HepG2 (cell line): ENCODE measurements around the gene ORM1. TPM values are rescaled to one million over a fixed set of nuclear protein-coding genes. Genes with fewer than 3 reads are reported as not detected.

Source experiments
- LCORL ChIP-seq, 2 experiments: fragments of 450-650 bp in 1 of 2; sonication (generic) in 1 of 2; formaldehyde crosslinking in 1 of 2; IDR thresholded peaks; 2 replicates each; pipeline versions ENCODE4 v1.5.0 to v1.6.1; 2017 to 2020; ENCODE audit warnings: antibody characterized with exemption in 1 of 2, missing genetic modification reagents in 1 of 2
- NKX3-1 ChIP-seq: sonication (generic); formaldehyde crosslinking; IDR thresholded peaks from 2 replicates; pipeline ENCODE4 v1.5.0; 2020; ENCODE audit warnings: missing genetic modification reagents
- PHF21A ChIP-seq: sonication (generic); formaldehyde crosslinking; IDR thresholded peaks from 2 replicates; pipeline ENCODE4 v1.5.0; 2020; ENCODE audit warnings: mild to moderate bottlenecking, missing genetic modification reagents
- REPIN1 ChIP-seq: sonication (generic); formaldehyde crosslinking; IDR thresholded peaks from 2 replicates; pipeline ENCODE4 v1.8.0; 2022; ENCODE audit warnings: missing genetic modification reagents, low read depth, mild to moderate bottlenecking, borderline replicate concordance
- ZBTB33 ChIP-seq: sonication (generic); formaldehyde crosslinking; IDR thresholded peaks from 2 replicates; pipeline ENCODE4 v1.4.0; 2020; ENCODE audit warnings: missing genetic modification reagents
- ZFY ChIP-seq: sonication (generic); formaldehyde crosslinking; IDR thresholded peaks from 2 replicates; pipeline ENCODE4 v1.4.0; 2020; ENCODE audit warnings: missing genetic modification reagents
- ZGPAT ChIP-seq: IDR thresholded peaks from 2 replicates; pipeline ENCODE4 v1.6.1; 2016; ENCODE audit warnings: mild to moderate bottlenecking
- ZMYM3 ChIP-seq: sonication (generic); formaldehyde crosslinking; IDR thresholded peaks from 2 replicates; pipeline ENCODE4 v1.5.1; 2020; ENCODE audit warnings: mild to moderate bottlenecking, missing genetic modification reagents
- ZNF543 ChIP-seq: sonication (generic); formaldehyde crosslinking; IDR thresholded peaks from 2 replicates; pipeline ENCODE4 v1.4.0; 2020; ENCODE audit warnings: mild to moderate bottlenecking, missing genetic modification reagents
- ZNF775 ChIP-seq: sonication (generic); formaldehyde crosslinking; IDR thresholded peaks from 2 replicates; pipeline ENCODE4 v1.4.0; 2020; ENCODE audit warnings: missing genetic modification reagents, mild to moderate bottlenecking, moderate library complexity, borderline replicate concordance
- ZSCAN20 ChIP-seq: sonication (generic); formaldehyde crosslinking; IDR thresholded peaks from 2 replicates; pipeline ENCODE4 v1.4.0; 2020; ENCODE audit warnings: missing genetic modification reagents, mild to moderate bottlenecking, borderline replicate concordance
- ZSCAN31 ChIP-seq: sonication (generic); formaldehyde crosslinking; IDR thresholded peaks from 2 replicates; pipeline ENCODE4 v1.5.0; 2020; ENCODE audit warnings: low read depth, mild to moderate bottlenecking, missing genetic modification reagents
- polyA plus RNA-seq, 8 experiments: library from polyadenylated mRNA; depleted of rRNA in 3 of 8; stranded (reverse) in 7 of 8; unstranded in 1 of 8; fragments of >200 nt; fragmentation: Illumina TruSeq in 4 of 8; extraction: Trizol in 4 of 8; gene quantifications; 2 replicates each; pipeline versions ENCODE4 v1.2.1 to v1.2.3, GENCODE V29; 2011 to 2016; ENCODE audit warnings: low read depth in 4 of 8, missing spikeins in 1 of 8, mixed read lengths in 1 of 8; ENCODE audit not compliant: insufficient read depth in 1 of 8
- total RNA-seq, 5 experiments: library from RNA; depleted of rRNA; stranded (reverse); fragments of >200 nt; fragmentation: Illumina TruSeq; extraction: Trizol; gene quantifications; 2 replicates each; pipeline ENCODE4 v1.2.3, GENCODE V29; 2016; ENCODE audit warnings: low read depth in 1 of 5
- TF ChIP-seq, protein P1 (sequence below): IDR thresholded peaks from 2 replicates; pipeline ENCODE4 v1.6.1; 2016; ENCODE audit warnings: mild to moderate bottlenecking, missing biosample characterization, missing genetic modification reagents
- TF ChIP-seq, protein P2 (sequence below): sonication (generic); formaldehyde crosslinking; IDR thresholded peaks from 2 replicates; pipeline ENCODE4 v1.4.0; 2020; ENCODE audit warnings: missing genetic modification reagents
- TF ChIP-seq, protein P3 (sequence below): sonication (generic); formaldehyde crosslinking; IDR thresholded peaks from 2 replicates; pipeline ENCODE4 v1.4.0; 2020; ENCODE audit warnings: missing genetic modification reagents, borderline replicate concordance
- TF ChIP-seq, protein P4 (sequence below): sonication (generic); formaldehyde crosslinking; IDR thresholded peaks from 2 replicates; pipeline ENCODE4 v1.4.0; 2020; ENCODE audit warnings: missing genetic modification reagents

The ORM1 gene
- total and polyA plus RNA-seq, 2 of the 13 experiments (the other 11 are each of a cell fraction or from before 2014, with no cell fraction given) = 699 to 1,180 TPM

DNA sequence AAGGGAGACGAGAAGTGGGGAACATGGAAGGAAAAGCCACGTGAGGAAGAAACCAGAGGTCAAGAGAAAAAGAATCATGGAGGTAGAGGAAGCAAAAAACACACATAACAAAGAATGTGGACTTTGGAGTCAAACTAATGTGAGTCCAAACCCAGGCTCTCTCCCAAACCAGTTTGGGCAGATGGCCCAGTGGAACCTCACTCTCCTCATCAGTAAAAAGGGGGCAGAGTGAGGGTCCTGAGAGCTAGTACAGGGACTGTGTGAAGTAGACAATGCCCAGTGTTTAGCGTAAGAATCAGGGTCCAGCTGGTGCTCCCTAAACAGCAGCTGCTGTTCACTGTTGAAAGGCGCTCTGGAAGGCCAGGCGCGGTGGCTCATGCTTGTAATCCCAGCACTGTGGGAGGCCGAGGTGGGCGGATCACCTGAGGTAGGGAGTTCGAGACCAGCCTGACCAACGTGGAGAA, 5.5 kb downstream of the ORM1 start (continued):
- TF ChIP-seq ZNF775 (CRISPR knock-in tag) (peak; percentile 82; the same call in 1 of the 2 replicates), ZSCAN20 (CRISPR knock-in tag) (peak; percentile 99), ZSCAN31 (peak; percentile 64; the same call in 1 of the 2 replicates), ZNF543 (CRISPR knock-in tag) (0 out of 2 replicates have a peak, but pooled peaks have one; percentile 69), PHF21A (CRISPR knock-in tag) (0 out of 2 replicates have a peak, but pooled peaks have one; percentile 43), ZFY (peak; percentile 37), ZGPAT (0 out of 2 replicates have a peak, but pooled peaks have one; percentile 13), LCORL (IDR thresholded peaks at IDR 0.05) (peak; percentile 27; the same call in 1 of the 2 replicates), LCORL (CRISPR knock-in tag; IDR thresholded peaks at IDR 0.05) (peak; percentile 24; the same call in 1 of the 2 replicates), ZBTB33 (CRISPR knock-in tag) (peak; percentile 96), NKX3-1 (CRISPR knock-in tag) (0 out of 2 replicates have a peak, but pooled peaks have one; percentile 45), ZMYM3 (CRISPR knock-in tag) (peak; percentile 87), REPIN1 (0 out of 2 replicates have a peak, but pooled peaks have one; percentile 7)
- TF ChIP-seq, protein P1, sequence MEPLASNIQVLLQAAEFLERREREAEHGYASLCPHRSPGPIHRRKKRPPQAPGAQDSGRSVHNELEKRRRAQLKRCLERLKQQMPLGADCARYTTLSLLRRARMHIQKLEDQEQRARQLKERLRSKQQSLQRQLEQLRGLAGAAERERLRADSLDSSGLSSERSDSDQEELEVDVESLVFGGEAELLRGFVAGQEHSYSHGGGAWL = 0 out of 2 replicates have a peak, but pooled peaks have one; percentile 27
- TF ChIP-seq, protein P2, sequence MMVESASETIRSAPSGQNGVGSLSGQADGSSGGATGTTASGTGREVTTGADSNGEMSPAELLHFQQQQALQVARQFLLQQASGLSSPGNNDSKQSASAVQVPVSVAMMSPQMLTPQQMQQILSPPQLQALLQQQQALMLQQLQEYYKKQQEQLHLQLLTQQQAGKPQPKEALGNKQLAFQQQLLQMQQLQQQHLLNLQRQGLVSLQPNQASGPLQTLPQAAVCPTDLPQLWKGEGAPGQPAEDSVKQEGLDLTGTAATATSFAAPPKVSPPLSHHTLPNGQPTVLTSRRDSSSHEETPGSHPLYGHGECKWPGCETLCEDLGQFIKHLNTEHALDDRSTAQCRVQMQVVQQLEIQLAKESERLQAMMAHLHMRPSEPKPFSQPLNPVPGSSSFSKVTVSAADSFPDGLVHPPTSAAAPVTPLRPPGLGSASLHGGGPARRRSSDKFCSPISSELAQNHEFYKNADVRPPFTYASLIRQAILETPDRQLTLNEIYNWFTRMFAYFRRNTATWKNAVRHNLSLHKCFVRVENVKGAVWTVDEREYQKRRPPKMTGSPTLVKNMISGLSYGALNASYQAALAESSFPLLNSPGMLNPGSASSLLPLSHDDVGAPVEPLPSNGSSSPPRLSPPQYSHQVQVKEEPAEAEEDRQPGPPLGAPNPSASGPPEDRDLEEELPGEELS = 0 out of 2 replicates have a peak, but pooled peaks have one; percentile 31
- TF ChIP-seq, protein P3, sequence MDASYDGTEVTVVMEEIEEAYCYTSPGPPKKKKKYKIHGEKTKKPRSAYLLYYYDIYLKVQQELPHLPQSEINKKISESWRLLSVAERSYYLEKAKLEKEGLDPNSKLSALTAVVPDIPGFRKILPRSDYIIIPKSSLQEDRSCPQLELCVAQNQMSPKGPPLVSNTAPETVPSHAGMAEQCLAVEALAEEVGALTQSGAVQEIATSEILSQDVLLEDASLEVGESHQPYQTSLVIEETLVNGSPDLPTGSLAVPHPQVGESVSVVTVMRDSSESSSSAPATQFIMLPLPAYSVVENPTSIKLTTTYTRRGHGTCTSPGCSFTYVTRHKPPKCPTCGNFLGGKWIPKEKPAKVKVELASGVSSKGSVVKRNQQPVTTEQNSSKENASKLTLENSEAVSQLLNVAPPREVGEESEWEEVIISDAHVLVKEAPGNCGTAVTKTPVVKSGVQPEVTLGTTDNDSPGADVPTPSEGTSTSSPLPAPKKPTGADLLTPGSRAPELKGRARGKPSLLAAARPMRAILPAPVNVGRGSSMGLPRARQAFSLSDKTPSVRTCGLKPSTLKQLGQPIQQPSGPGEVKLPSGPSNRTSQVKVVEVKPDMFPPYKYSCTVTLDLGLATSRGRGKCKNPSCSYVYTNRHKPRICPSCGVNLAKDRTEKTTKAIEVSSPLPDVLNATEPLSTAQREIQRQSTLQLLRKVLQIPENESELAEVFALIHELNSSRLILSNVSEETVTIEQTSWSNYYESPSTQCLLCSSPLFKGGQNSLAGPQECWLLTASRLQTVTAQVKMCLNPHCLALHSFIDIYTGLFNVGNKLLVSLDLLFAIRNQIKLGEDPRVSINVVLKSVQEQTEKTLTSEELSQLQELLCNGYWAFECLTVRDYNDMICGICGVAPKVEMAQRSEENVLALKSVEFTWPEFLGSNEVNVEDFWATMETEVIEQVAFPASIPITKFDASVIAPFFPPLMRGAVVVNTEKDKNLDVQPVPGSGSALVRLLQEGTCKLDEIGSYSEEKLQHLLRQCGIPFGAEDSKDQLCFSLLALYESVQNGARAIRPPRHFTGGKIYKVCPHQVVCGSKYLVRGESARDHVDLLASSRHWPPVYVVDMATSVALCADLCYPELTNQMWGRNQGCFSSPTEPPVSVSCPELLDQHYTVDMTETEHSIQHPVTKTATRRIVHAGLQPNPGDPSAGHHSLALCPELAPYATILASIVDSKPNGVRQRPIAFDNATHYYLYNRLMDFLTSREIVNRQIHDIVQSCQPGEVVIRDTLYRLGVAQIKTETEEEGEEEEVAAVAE (CRISPR knock-in tag) = peak; percentile 20; the same call in 1 of the 2 replicates
- TF ChIP-seq, protein P4, sequence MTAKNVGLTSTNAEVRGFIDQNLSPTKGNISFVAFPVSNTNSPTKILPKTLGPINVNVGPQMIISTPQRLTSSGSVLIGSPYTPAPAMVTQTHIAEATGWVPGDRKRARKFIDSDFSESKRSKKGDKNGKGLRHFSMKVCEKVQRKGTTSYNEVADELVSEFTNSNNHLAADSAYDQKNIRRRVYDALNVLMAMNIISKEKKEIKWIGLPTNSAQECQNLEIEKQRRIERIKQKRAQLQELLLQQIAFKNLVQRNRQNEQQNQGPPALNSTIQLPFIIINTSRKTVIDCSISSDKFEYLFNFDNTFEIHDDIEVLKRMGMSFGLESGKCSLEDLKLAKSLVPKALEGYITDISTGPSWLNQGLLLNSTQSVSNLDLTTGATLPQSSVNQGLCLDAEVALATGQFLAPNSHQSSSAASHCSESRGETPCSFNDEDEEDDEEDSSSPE (CRISPR knock-in tag) = peak; percentile 50; the same call in 1 of the 2 replicates
